AG04450 (cell line): ENCODE data around the gene ATP11A. TPM values are rescaled to one million over a fixed set of nuclear protein-coding genes. Genes with fewer than 3 reads are reported as not detected.

Experiments used
- CTCF ChIA-PET: fragments of 300-600, 350-600 bp; formaldehyde crosslinking; extraction: SDS; loops from one replicate; lab custom pipeline; 2022; ENCODE audit warnings: antibody characterized with exemption, inconsistent platforms; lab: Charles Lee
- POLR2A ChIA-PET: fragments of 350-600 bp; formaldehyde crosslinking; extraction: SDS; loops from one replicate; lab custom pipeline; 2021; ENCODE audit warnings: antibody characterized with exemption, inconsistent platforms; lab: Yijun Ruan, JAX
- DNase-seq: peaks from one replicate; pipeline ENCODE4 v3.0.0-alpha.2; 2011; ENCODE audit warnings: low read depth, low spot score
- H3K27ac ChIP-seq: one replicate; pipeline ENCODE4 v1.5.1; 2012; ENCODE audit warnings: low read depth, low read length, control low read depth
- H3K27me3 ChIP-seq: one replicate; pipeline ENCODE4 v1.6.0; 2012; ENCODE audit warnings: low read length; ENCODE audit not compliant: control insufficient read depth, insufficient read depth
- H3K4me3 ChIP-seq: 2 replicates; pipeline ENCODE4 v1.5.1; 2011; ENCODE audit warnings: mild to moderate bottlenecking, low read depth, low read length, control low read depth
- H3K9me3 ChIP-seq: 2 replicates; pipeline ENCODE4 v1.5.1; 2012; ENCODE audit warnings: low read length; ENCODE audit not compliant: control insufficient read depth, insufficient read depth
- polyA plus RNA-seq: library from polyadenylated mRNA; depleted of rRNA; stranded (reverse); fragments of >200 nt; gene quantifications from 2 replicates; pipeline ENCODE4 v1.2.3, GENCODE V29; 2011
- TF ChIP-seq, protein P1 (sequence below): IDR thresholded peaks from 2 replicates; pipeline ENCODE4 v1.5.1; 2011; ENCODE audit warnings: low read depth, low read length, control low read depth, inconsistent platforms

Gene ATP11A
- polyA plus RNA-seq, 1 experiment: 5.8 TPM

DNA sequence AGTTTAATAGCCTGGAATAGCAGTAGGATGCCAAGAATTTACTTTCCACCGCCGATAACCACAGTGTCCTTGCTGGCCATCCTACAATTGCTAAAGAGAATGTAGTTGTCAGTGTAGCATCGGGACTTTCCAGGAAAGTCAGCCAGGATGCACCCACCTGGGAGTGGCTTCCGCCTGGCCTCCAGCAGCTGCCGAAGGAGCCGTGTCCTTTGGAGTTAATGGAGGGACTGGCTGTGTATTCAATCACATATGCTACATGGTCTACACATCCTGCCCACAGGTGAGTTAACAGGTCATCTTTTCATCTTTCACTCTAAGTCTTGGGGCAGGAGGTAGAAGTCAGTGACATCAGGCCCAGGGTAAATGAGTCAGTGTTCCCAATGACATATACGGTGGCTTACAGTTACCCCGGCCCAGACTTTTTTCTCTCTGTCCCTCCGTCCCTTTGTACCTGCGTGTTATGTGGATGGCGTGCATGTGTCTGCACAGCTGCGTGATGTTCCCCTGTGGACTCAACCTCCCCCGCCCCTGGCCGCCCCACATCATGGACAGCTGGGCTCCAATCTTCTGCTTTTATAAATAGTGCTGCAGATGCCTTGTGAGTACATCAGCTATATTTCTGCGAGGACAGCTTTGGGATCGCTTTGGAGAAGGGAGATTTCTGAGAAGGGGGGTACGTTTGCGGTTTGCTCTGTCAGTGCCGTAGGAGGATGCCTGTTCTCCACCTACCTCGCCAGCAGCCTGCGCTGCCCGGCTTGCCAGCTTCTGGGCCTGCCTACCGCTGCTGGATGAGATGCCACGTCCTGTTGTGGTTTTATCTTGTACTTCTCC is 63.1 kb downstream of the ATP11A start:
- Histone ChIP-seq H3K27ac (no peak overlapping the region), H3K9me3 (no peaks in the 10 kb centered on the region; the same call in 1 of the 2 replicates), H3K4me3 (no peak overlapping the region), H3K27me3 (no peaks in the 10 kb centered on the region)
- TF ChIP-seq, protein P1, sequence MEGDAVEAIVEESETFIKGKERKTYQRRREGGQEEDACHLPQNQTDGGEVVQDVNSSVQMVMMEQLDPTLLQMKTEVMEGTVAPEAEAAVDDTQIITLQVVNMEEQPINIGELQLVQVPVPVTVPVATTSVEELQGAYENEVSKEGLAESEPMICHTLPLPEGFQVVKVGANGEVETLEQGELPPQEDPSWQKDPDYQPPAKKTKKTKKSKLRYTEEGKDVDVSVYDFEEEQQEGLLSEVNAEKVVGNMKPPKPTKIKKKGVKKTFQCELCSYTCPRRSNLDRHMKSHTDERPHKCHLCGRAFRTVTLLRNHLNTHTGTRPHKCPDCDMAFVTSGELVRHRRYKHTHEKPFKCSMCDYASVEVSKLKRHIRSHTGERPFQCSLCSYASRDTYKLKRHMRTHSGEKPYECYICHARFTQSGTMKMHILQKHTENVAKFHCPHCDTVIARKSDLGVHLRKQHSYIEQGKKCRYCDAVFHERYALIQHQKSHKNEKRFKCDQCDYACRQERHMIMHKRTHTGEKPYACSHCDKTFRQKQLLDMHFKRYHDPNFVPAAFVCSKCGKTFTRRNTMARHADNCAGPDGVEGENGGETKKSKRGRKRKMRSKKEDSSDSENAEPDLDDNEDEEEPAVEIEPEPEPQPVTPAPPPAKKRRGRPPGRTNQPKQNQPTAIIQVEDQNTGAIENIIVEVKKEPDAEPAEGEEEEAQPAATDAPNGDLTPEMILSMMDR: no peak
- ChIA-PET CTCF (no interaction called here), POLR2A (no interaction called here)
- DNase-seq: no peak

DNA sequence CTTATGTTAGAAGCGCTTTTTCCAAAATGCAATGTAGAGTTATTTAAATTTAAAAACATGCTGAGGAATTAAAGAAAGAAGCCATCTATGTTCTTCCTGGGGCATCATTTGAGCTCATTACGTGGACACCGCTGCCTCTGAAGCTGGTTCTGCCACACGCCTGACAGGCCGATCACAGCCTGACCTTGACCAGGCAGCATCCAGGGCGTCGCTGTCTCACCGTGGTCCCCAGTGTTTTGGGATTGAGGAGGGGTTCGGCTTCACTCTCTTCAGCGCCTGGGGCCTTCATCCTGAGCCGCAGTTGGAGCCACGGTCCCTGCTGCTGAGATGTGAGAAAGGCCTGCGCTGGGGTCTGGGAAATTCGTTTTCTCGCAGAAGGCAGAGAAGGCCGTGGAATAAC is 64.0 kb downstream of the ATP11A start:
- POLR2A ChIA-PET: no interaction called here
- Histone ChIP-seq H3K9me3 (peaks cover 3% of the 10 kb centered on the region; the same call in 1 of the 2 replicates), H3K27me3 (no peaks in the 10 kb centered on the region), H3K4me3 (no peak overlapping the region), H3K27ac (no peak overlapping the region)
- no peak for DNase-seq
- CTCF ChIA-PET: no interaction called here
- TF ChIP-seq, protein P1: no peak

DNA sequence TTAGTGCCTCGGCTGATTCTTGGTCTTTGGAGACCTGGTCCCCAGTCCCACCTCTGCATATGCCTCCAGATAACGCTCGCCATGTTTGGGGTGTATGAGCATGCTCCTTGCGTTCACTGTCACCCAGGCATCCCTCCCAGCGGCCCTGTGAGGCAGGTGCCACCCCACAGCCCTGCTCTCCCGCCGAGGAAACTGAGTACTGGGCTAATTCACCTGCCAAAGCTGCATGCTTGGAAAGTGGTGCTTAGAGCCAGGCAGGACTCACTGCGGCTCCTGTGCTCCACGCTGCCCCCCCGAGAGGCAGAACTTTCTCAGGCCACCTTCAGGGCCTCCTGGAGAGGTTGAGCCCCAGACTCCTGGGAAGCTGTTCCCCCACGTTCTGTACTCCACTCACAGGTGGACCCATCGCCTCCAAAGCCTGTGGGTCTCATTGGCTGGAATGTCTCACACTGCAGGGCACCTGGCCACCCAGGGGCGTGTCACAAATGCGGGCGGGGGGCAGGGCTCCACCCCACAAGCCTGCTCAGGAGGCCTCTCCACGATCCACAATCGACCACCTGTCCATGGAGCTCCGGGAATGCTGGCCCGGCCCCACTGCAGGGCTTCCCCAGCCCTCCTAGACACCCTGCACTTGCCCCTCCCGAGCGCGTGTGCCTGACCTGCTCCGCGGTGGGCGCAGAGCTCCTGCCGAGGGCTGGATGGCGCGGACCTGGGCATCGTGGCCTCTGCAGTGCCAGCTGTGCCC is 64.6 kb downstream of the ATP11A start:
- Histone ChIP-seq H3K27me3 (no peaks in the 10 kb centered on the region), H3K27ac (no peak overlapping the region), H3K9me3 (peaks cover 8% of the 10 kb centered on the region), H3K4me3 (no peak overlapping the region)
- TF ChIP-seq, protein P1: no peak
- CTCF ChIA-PET: no interaction called here
- POLR2A ChIA-PET: no interaction called here
- no peak for DNase-seq

DNA sequence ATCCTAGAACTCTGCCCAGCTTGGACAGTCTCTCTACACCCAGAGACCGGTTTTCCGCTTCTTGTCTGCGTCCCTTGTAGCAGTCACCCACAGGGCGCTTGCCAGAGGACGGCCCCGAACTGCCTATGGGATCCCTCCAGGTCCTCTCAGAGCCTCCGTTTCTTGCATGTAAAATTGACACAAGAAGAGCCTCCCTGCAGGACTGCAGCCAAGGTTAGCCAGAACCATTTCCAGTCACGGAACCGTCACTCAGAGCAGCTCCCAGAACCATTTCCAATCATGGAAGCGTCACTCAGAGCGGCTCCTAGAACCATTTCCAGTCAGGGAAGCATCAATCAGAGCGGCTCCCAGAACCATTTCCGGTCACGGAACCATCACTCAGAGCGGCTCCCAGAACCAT is 65.5 kb downstream of the ATP11A start:
- TF ChIP-seq, protein P1: no peak
- DNase-seq: no peak
- Histone ChIP-seq H3K27ac (no peak overlapping the region), H3K27me3 (no peaks in the 10 kb centered on the region), H3K9me3 (peaks cover 8% of the 10 kb centered on the region), H3K4me3 (no peak overlapping the region)
- POLR2A ChIA-PET: no interaction called here
- CTCF ChIA-PET: no interaction called here

DNA sequence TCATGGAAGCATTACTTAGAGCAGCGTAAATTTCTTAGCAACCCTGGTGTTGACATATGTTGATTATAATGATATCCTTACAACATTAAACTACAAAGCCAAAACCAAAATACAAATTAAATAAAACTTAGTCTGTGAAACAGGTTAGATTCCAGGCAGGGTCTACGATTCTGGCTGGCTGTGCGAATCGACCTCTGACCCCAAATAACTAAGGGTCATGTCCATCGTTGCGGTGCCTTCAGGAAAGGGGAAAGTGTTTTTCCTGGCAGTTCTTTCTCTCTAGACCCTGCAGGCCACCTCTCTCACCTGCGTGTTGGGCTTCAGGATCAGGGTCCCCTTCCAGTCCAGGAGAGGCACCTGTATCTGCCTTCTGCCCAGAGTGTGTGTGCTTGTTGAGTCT is 66.2 kb downstream of the ATP11A start:
- Histone ChIP-seq H3K27me3 (no peaks in the 10 kb centered on the region), H3K27ac (no peak overlapping the region), H3K9me3 (peaks cover 8% of the 10 kb centered on the region), H3K4me3 (no peak overlapping the region)
- ChIA-PET POLR2A (no interaction called here), CTCF (no interaction called here)
- TF ChIP-seq, protein P1: no peak
- no peak for DNase-seq
